ENCODE measurements around the gene UAP1. TPM values are rescaled to one million over a fixed set of nuclear protein-coding genes. Genes with fewer than 3 reads are reported as not detected.

Gene UAP1
- total RNA-seq, 2 donors from 2014 or later = 21.0 to 22.7 TPM

DNA sequence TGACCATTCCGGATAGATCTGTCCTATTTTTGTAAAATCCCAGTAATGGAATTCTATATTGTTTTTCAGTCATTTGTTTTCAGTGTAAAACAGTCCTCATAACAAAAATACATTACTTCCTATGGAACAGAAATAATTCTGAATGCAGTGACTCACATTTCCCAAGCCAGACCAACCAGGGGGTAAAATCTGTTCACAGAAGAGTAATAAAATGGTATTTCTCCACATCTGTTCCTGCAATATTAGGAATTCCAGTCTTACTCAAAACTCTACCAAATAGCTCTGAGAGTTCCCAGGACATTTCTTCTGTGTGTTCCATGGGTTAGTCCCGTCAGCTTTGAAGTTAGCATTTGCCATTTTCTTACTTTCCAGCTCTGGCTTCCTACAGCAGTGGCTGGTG, 68.1 kb downstream of the UAP1 start:
- no peak overlapping the region for H3K27ac Mint-ChIP-seq
- ATAC-seq (replicated peaks in 1 of 2) (no peak), DNase-seq (no peak)
- no peaks in the 10 kb centered on the region for H3K36me3 Mint-ChIP-seq (ENCODE audit: insufficient read depth in 2 of 2)
- H3K4me3 Mint-ChIP-seq = no peak overlapping the region
- no peaks in the 10 kb centered on the region for H3K4me1 Mint-ChIP-seq (ENCODE audit: low read depth)
- H3K27me3 Mint-ChIP-seq (ENCODE audit: low read depth) = peaks cover 7% of the 10 kb centered on the region
- H3K9me3 Mint-ChIP-seq = no peaks in the 10 kb centered on the region

DNA sequence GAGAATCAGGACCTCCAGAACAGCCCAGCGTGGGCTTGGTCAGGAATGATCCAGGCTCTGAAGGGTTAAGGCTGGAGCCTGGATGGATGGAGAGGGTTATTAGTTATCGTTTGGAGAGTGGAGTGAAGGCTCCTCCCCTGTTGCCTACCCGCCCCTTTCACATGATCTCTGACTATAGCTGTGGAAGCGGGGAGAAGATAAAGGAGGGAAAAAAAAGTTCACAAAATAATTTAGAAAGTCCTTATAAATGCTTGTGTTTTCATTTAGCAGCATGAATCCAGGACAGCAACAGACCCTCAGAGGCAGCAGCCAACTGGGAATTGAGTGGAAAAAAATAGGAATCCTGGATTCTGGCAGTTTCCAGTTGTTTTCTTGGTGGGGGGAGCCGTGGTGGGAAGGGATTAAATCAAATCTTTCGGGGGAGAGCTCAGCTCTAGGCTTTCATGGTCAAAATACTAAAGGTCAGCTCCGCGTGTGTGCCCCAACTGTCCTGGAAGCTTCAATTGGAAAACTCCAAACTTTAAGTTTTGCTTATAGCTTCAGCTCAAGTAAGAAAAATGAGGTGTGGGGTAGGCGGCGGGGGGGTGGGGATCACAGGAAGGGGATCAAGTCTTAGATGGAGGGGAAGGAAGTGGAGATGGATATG, 70.1 kb downstream of the UAP1 start:
- Mint-ChIP-seq H3K9me3 (no peaks in the 10 kb centered on the region), H3K4me1 (ENCODE audit: low read depth) (no peaks in the 10 kb centered on the region), H3K27me3 (ENCODE audit: low read depth) (peaks cover 7% of the 10 kb centered on the region), H3K4me3 (no peak overlapping the region), H3K27ac (no peak overlapping the region), H3K36me3 (ENCODE audit: insufficient read depth in 2 of 2) (no peaks in the 10 kb centered on the region)
- ATAC-seq (replicated peaks in 1 of 2) = no peak
- DNase-seq = no peak

DNA sequence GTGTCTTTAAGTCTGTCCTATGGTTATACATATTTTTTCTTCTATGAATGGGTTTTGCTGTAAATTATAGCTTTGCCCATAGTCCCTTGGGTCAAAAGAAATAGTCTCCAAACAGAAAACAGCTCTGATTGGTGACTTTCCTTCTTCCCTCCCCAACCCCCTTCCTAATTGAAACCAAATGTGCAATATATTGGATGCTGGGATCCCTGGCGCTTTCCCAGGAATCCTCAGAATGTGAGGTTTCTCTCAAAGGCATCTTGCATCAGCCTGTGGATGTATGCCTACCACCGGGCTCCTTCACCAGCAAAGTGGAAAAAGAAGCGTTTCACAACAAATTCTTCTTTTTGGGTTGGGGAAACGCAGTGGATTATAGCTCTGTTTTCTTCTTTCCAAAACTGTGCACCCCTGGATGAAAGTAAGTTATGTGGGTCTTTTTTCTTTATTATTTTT, 70.7 kb downstream of the UAP1 start, which contains the start of gene DDR2:
Gene DDR2, plus strand, starts transcription at position 248 of the 450 bp plus-strand sequence. CDS start 86,600 bp downstream, outside the sequence.
- H3K9me3 Mint-ChIP-seq = no peaks in the 10 kb centered on the region
- H3K4me1 Mint-ChIP-seq (ENCODE audit: low read depth) = no peaks in the 10 kb centered on the region
- peaks cover 2% of the 10 kb centered on the region for H3K27me3 Mint-ChIP-seq (ENCODE audit: low read depth)
- H3K4me3 Mint-ChIP-seq = no peak within 1 kb of the TSS
- ATAC-seq (replicated peaks in 1 of 2) (no peak), DNase-seq (no peak)
- H3K27ac Mint-ChIP-seq = no peak within 1 kb of the TSS
- H3K36me3 Mint-ChIP-seq (ENCODE audit: insufficient read depth in 2 of 2) = no peaks in the 10 kb centered on the region

DNA sequence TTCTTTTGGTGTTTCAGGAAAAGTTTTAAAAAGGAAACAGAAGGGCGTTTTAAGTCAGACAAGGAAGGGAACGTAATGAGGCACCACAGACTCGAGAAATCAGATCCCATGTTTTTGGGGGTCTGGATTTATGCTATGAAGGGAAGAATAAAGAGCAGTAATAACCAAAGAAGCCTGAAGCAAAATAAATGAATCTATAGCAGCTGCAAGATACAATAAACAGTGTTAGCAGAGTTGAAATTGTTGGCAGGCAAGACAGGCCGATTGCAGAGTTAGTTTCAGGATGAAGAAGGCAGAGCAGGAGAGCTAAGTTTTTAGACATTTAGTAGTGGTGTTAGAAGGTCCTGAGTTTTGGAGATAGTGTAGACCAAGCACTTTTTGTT, 71.2 kb downstream of the UAP1 start:
- H3K36me3 Mint-ChIP-seq (ENCODE audit: insufficient read depth in 2 of 2) = no peaks in the 10 kb centered on the region
- no peak overlapping the region for H3K27ac Mint-ChIP-seq
- no peaks in the 10 kb centered on the region for H3K9me3 Mint-ChIP-seq
- H3K4me3 Mint-ChIP-seq = no peak overlapping the region
- H3K27me3 Mint-ChIP-seq (ENCODE audit: low read depth) = no peaks in the 10 kb centered on the region
- no peak for DNase-seq
- ATAC-seq (replicated peaks in 1 of 2) = no peak
- no peaks in the 10 kb centered on the region for H3K4me1 Mint-ChIP-seq (ENCODE audit: low read depth)

DNA sequence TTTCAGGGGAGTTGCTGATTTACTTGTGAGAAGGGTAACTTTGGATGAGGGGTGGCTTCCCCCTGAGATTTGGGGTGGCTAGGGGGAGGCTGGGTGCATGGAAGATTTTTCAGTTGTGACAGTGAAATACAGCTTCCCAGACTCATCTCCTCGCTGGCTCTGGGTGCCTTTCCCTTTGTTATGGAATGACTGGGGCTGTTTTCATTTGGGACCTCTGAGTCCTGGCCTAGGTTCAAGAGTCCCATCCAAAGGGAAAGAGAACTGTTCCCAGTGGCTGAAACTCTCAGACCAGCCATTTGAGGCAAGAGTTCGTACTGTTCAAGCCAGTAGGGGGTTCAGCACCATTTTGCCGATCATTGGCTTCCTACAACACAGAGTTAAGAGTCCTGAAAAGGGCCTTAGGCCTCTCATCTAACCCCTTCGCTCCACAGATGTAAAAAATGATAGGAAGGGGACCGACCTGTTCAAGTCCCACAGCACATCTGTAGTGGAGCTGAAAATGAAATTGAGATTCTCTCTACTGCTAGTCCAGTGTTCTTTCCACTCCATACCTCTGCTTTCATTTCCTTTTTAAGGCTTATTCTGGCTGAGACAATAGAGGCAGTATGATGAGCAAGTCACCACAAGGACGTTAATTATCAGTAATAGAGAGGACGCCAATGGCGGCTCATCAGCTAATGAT, 71.7 kb downstream of the UAP1 start:
- no peak for ATAC-seq (replicated peaks in 1 of 2)
- H3K27ac Mint-ChIP-seq = no peak overlapping the region
- no peaks in the 10 kb centered on the region for H3K9me3 Mint-ChIP-seq
- no peak overlapping the region for H3K4me3 Mint-ChIP-seq
- DNase-seq = no peak
- no peaks in the 10 kb centered on the region for H3K4me1 Mint-ChIP-seq (ENCODE audit: low read depth)
- no peaks in the 10 kb centered on the region for H3K27me3 Mint-ChIP-seq (ENCODE audit: low read depth)
- no peaks in the 10 kb centered on the region for H3K36me3 Mint-ChIP-seq (ENCODE audit: insufficient read depth in 2 of 2)

DNA sequence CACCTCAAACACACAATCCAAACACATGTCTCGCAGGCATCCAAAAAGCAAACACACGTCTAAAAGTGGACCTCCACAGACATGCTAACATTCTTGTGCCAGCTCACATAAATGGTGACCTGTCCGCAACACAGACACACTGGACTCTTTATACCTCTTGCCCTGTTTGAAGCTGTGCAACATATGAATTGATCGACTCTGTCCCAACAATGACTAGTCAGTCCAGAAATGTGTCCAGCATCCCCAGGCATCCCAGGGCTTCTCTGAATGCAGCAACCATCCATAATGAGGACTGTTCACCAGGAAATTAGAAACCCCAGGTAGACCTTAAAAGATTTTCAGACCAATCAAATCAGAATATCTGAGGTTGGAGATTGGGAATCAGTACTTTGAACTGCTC, 73.9 kb downstream of the UAP1 start:
- H3K4me1 Mint-ChIP-seq (ENCODE audit: low read depth) = no peaks in the 10 kb centered on the region
- no peak overlapping the region for H3K4me3 Mint-ChIP-seq
- no peak for ATAC-seq (replicated peaks in 1 of 2)
- no peak overlapping the region for H3K27ac Mint-ChIP-seq
- no peaks in the 10 kb centered on the region for H3K27me3 Mint-ChIP-seq (ENCODE audit: low read depth)
- H3K36me3 Mint-ChIP-seq (ENCODE audit: insufficient read depth in 2 of 2) = no peaks in the 10 kb centered on the region
- no peak for DNase-seq
- no peaks in the 10 kb centered on the region for H3K9me3 Mint-ChIP-seq

DNA sequence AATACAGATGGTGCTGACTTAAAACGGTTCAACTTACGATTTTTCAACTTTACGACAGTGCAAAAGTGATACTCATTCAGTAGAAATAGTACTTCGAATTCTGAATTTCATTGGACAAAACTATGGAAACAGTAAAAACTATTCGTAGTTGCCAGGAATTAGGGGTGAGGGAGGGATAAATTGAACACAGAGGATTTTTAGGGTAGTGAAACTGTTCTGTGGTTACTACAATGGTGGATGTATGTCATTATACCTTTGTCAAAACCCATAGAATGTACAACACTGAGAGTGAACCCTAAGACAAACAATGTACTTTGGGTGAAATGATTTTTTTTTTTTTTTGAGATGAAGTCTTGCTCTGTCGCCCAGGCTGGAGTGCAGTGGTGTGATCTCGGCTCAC, 78.2 kb downstream of the UAP1 start:
- Mint-ChIP-seq H3K4me1 (ENCODE audit: low read depth) (no peaks in the 10 kb centered on the region), H3K36me3 (ENCODE audit: insufficient read depth in 2 of 2) (no peaks in the 10 kb centered on the region), H3K27me3 (ENCODE audit: low read depth) (no peaks in the 10 kb centered on the region), H3K4me3 (no peak overlapping the region), H3K27ac (no peak overlapping the region), H3K9me3 (no peaks in the 10 kb centered on the region)
- ATAC-seq (replicated peaks in 1 of 2) = no peak
- no peak for DNase-seq

DNA sequence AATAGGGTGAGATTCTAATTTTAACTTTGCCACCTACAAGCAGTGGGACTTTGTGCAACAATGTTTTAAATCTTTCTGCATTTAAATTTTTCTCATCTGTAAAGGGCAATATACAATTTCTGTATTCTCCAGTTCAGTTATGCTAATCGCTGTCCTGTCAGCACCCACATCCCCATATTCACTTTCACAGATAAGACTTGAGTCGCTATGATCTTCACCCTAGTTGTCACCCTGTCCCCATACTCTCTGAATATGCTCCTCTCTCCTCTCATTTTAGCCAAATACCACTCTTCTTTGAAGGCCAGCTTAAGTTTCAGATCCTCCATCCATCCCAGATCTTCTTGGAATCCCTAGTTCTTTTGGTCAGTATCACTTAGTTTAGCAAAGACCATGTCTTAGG, 79.6 kb downstream of the UAP1 start:
- no peak for ATAC-seq (replicated peaks in 1 of 2)
- Mint-ChIP-seq H3K36me3 (ENCODE audit: insufficient read depth in 2 of 2) (no peaks in the 10 kb centered on the region), H3K27ac (no peak overlapping the region), H3K27me3 (ENCODE audit: low read depth) (no peaks in the 10 kb centered on the region), H3K9me3 (no peaks in the 10 kb centered on the region), H3K4me1 (ENCODE audit: low read depth) (no peaks in the 10 kb centered on the region), H3K4me3 (no peak overlapping the region)
- DNase-seq = no peak

DNA sequence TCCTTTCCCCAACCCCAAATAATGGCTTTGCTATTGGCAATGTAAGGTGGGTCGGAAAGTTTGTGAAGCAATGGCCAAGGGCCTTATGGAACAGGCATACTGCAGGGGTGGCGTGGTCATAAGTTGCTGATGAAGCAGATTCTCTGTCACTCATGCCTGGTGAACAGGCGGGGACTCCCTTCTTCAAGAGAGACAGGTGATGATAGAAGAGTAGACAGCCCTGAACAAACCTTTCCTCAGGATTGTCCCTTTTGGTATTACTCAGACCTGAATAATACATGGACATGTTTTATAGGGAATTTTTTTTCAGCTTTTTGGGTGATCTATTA, 83.4 kb downstream of the UAP1 start:
- no peak overlapping the region for H3K4me3 Mint-ChIP-seq
- no peak for DNase-seq
- peaks cover 9% of the 10 kb centered on the region for H3K27me3 Mint-ChIP-seq (ENCODE audit: low read depth)
- H3K36me3 Mint-ChIP-seq (ENCODE audit: insufficient read depth in 2 of 2) = no peaks in the 10 kb centered on the region
- H3K9me3 Mint-ChIP-seq = no peaks in the 10 kb centered on the region
- no peak overlapping the region for H3K27ac Mint-ChIP-seq
- H3K4me1 Mint-ChIP-seq (ENCODE audit: low read depth) = no peaks in the 10 kb centered on the region
- no peak for ATAC-seq (replicated peaks in 1 of 2)

DNA sequence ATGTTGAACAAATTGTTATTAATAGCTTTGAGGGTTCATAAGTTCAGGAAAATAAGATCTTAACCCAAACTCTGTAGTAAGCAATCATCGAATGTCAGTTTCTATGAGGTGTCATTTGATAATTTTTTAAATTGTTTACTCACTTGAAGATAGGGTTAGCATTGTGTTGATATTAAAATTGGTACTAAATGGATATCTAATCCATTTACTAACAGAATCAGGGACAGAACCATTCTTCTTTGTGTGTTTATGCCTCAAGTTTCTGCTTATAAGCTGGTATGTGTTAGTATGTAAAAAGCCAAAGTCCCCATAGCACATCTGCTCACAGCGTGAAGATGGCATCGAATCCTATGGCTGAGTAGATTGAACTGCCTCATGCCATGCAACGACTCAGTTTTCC, 84.1 kb downstream of the UAP1 start:
- no peak for ATAC-seq (replicated peaks in 1 of 2)
- Mint-ChIP-seq H3K27me3 (ENCODE audit: low read depth) (peaks cover 9% of the 10 kb centered on the region), H3K27ac (no peak overlapping the region), H3K4me3 (no peak overlapping the region), H3K36me3 (ENCODE audit: insufficient read depth in 2 of 2) (no peaks in the 10 kb centered on the region), H3K9me3 (no peaks in the 10 kb centered on the region), H3K4me1 (ENCODE audit: low read depth) (no peaks in the 10 kb centered on the region)
- DNase-seq = no peak

DNA sequence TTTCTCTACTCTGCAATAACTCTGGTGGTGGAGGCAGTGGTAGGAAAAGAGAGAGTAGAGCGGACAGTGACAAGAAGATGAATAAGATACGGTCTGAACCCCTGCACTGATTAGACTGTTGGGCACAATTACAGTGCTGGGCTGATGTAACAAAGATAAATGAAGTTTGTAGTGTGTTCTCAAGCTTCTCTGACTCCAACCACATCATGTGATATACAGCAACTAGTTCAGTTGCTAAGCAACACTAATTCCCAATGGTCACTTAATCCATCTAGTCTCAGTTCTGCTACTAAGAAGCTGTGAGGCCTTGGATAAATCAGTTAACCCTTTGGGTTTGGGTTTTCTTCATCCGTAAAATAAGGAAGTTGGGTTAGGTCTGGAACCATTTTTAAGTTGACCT, 88.1 kb downstream of the UAP1 start:
- no peaks in the 10 kb centered on the region for H3K36me3 Mint-ChIP-seq (ENCODE audit: insufficient read depth in 2 of 2)
- no peak overlapping the region for H3K27ac Mint-ChIP-seq
- H3K9me3 Mint-ChIP-seq = no peaks in the 10 kb centered on the region
- no peaks in the 10 kb centered on the region for H3K4me1 Mint-ChIP-seq (ENCODE audit: low read depth)
- ATAC-seq (replicated peaks in 1 of 2) (no peak), DNase-seq (no peak)
- peaks cover 17% of the 10 kb centered on the region for H3K27me3 Mint-ChIP-seq (ENCODE audit: low read depth)
- H3K4me3 Mint-ChIP-seq = no peak overlapping the region

Other genes with a start within 250 kb of the UAP1 start
- not detected for gene SPATA46, start 184.9 kb upstream of the UAP1 start, total RNA-seq
- under 1 TPM; 0.19 to 0.26 TPM for gene C1orf226, start 180.0 kb upstream of the UAP1 start, total RNA-seq
- under 1 TPM in 1 of 2 donors, not detected in 1; 0.32 TPM for gene SH2D1B, start 149.6 kb upstream of the UAP1 start, total RNA-seq
- 10 to 100 TPM; 54.0 TPM for gene UHMK1, start 63.9 kb upstream of the UAP1 start, total RNA-seq
- gene DDR2, start 70.7 kb downstream of the UAP1 start, total RNA-seq = under 1 TPM; 0.17 to 0.25 TPM
- 10 to 100 TPM; 22.0 to 26.4 TPM for gene HSD17B7, start 229.0 kb downstream of the UAP1 start, total RNA-seq

Data from activated T-cell treated with anti-CD3 and anti-CD28 coated beads, Interleukin-2, amount 50 U/mL, for 72 hours (primary cell).